ENCODE data around the gene SLC35F4. TPM values are rescaled to one million over a fixed set of nuclear protein-coding genes. Genes with fewer than 3 reads are reported as not detected.

Gene SLC35F4
- polyA plus RNA-seq, 6 donors from 2014 or later: not detected

- no peaks in the 10 kb centered on the region for H3K4me1 Mint-ChIP-seq
- no peak overlapping the region for H3K4me3 Mint-ChIP-seq
- ATAC-seq (ENCODE audit: low read depth in 2 of 2) (no peak), DNase-seq (no peak)
- peaks cover 0 to 2% (median 0%) of the 10 kb centered on the region in 7 donors for H3K9me3 Mint-ChIP-seq
- peaks cover 0 to 6% (median 3%) of the 10 kb centered on the region in 3 donors for H3K27me3 Mint-ChIP-seq
- no peaks in the 10 kb centered on the region for H3K36me3 Mint-ChIP-seq
- no peak overlapping the region for H3K27ac Mint-ChIP-seq
Measured at GRCh38 chr14:57845802-57846531, 19.9 kb downstream of the SLC35F4 start.

- DNase-seq (no peak), ATAC-seq (ENCODE audit: low read depth in 2 of 2) (no peak)
- Mint-ChIP-seq H3K4me1 (no peaks in the 10 kb centered on the region), H3K36me3 (no peaks in the 10 kb centered on the region), H3K4me3 (no peak overlapping the region), H3K9me3 (peaks cover 0 to 3% (median 0%) of the 10 kb centered on the region in 7 donors), H3K27me3 (peaks cover 0 to 6% (median 6%) of the 10 kb centered on the region in 3 donors), H3K27ac (no peak overlapping the region)
Measured at GRCh38 chr14:57845316-57845715, 20.6 kb downstream of the SLC35F4 start.

DNA sequence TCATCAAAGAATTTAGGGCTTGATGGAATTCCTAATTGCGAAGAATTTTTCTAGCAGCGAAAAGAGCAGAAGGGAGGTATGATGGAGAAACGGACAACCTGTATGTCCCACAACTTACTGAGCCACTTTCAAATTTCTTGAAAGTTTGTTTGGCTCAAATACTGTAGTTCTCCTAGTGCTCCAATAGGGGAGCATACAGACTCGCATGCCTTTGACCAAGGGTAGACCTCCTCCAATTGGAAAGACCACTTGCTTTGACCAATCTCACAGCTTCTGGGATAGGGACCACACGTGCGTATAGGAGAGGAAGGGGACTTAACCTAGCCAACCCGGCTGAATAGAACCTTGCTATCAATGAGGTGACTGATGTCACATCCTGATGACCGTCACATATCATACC is 28.6 kb downstream of the SLC35F4 start:
- DNase-seq (no peak), ATAC-seq (ENCODE audit: low read depth in 2 of 2) (no peak)
- Mint-ChIP-seq H3K27ac (no peak overlapping the region), H3K4me3 (no peak overlapping the region), H3K36me3 (no peaks in the 10 kb centered on the region), H3K4me1 (no peaks in the 10 kb centered on the region), H3K9me3 (peaks cover 0 to 11% (median 3%) of the 10 kb centered on the region in 7 donors), H3K27me3 (peaks cover 8 to 12% (median 8%) of the 10 kb centered on the region in 3 donors)

- ATAC-seq (ENCODE audit: low read depth in 2 of 2) (no peak), DNase-seq (no peak)
- Mint-ChIP-seq H3K4me3 (no peak overlapping the region), H3K4me1 (no peaks in the 10 kb centered on the region), H3K36me3 (no peaks in the 10 kb centered on the region), H3K27me3 (peaks cover 7 to 13% (median 8%) of the 10 kb centered on the region in 3 donors), H3K27ac (no peak overlapping the region), H3K9me3 (peaks cover 0 to 11% (median 3%) of the 10 kb centered on the region in 7 donors)
Measured at GRCh38 chr14:57835766-57836165, 30.1 kb downstream of the SLC35F4 start.

GRCh38 chr14:57834961-57835360 is 30.9 kb downstream of the SLC35F4 start:
- H3K27ac Mint-ChIP-seq: no peak overlapping the region
- peaks cover 6 to 15% (median 8%) of the 10 kb centered on the region in 3 donors for H3K27me3 Mint-ChIP-seq
- DNase-seq: no peak
- ATAC-seq (ENCODE audit: low read depth in 2 of 2): no peak
- no peak overlapping the region for H3K4me3 Mint-ChIP-seq
- peaks cover 0 to 8% (median 3%) of the 10 kb centered on the region in 7 donors for H3K9me3 Mint-ChIP-seq
- no peaks in the 10 kb centered on the region for H3K36me3 Mint-ChIP-seq
- H3K4me1 Mint-ChIP-seq: no peaks in the 10 kb centered on the region

DNA sequence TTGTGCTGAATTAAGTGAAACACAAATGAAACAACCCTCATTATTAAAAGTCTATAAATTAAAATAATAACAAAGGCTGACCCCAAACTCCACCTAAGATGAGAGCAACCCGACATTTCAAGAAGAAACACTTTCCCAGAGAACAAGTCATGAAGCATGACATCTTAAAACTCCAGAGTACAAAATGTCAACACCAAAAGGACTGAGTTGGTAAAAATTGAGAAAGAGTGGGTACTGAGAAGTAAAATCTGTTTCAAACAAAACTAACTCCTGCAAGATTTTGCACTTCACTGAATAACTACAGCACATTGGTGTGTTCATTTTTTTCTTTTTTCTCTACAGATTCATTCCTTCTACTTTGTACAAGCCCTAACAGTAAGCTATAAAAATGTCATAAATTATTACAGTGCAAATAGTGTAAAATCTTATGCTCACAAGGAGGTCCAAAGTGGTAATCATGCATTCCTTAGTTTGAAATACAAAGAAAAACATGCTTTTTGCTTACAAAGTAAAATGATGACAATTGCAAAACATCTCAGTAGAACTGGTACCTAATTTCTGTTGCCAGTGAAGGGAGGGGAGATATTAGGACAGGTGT is 31.8 kb downstream of the SLC35F4 start:
- DNase-seq: no peak
- Mint-ChIP-seq H3K4me1 (no peaks in the 10 kb centered on the region), H3K4me3 (no peak overlapping the region), H3K36me3 (no peaks in the 10 kb centered on the region), H3K9me3 (peaks cover 0 to 15% (median 2%) of the 10 kb centered on the region in 7 donors), H3K27me3 (peaks cover 1 to 15% (median 3%) of the 10 kb centered on the region in 3 donors), H3K27ac (no peak overlapping the region)
- ATAC-seq (ENCODE audit: low read depth in 2 of 2): no peak

GRCh38 chr14:57833323-57833722 is 32.6 kb downstream of the SLC35F4 start:
- Mint-ChIP-seq H3K27ac (no peak overlapping the region), H3K9me3 (peaks cover 0 to 18% (median 2%) of the 10 kb centered on the region in 7 donors), H3K36me3 (no peaks in the 10 kb centered on the region), H3K4me3 (no peak overlapping the region), H3K27me3 (peaks cover 0 to 15% (median 0%) of the 10 kb centered on the region in 3 donors), H3K4me1 (no peaks in the 10 kb centered on the region)
- no peak for DNase-seq
- no peak for ATAC-seq (ENCODE audit: low read depth in 2 of 2)

- H3K36me3 Mint-ChIP-seq: no peaks in the 10 kb centered on the region
- peaks cover 0 to 16% (median 3%) of the 10 kb centered on the region in 7 donors for H3K9me3 Mint-ChIP-seq
Measured at GRCh38 chr14:57831981-57832380, 33.9 kb downstream of the SLC35F4 start.

GRCh38 chr14:57828713-57829112 is 37.2 kb downstream of the SLC35F4 start:
- DNase-seq (no peak), ATAC-seq (ENCODE audit: low read depth in 2 of 2) (no peak)
- H3K36me3 Mint-ChIP-seq: no peaks in the 10 kb centered on the region
- peaks cover 0 to 26% (median 12%) of the 10 kb centered on the region in 7 donors for H3K9me3 Mint-ChIP-seq
- no peak overlapping the region for H3K27ac Mint-ChIP-seq
- peaks cover 7 to 11% (median 9%) of the 10 kb centered on the region in 3 donors for H3K27me3 Mint-ChIP-seq
- no peak overlapping the region for H3K4me3 Mint-ChIP-seq
- no peaks in the 10 kb centered on the region for H3K4me1 Mint-ChIP-seq

More at GRCh38 chr14:57831981-57832380, 33.9 kb downstream of the SLC35F4 start:
- H3K27me3 Mint-ChIP-seq: peaks cover 0 to 7% (median 0%) of the 10 kb centered on the region in 3 donors
- no peak overlapping the region for H3K27ac Mint-ChIP-seq
- no peak overlapping the region for H3K4me3 Mint-ChIP-seq
- DNase-seq (no peak), ATAC-seq (ENCODE audit: low read depth in 2 of 2) (no peak)
- H3K4me1 Mint-ChIP-seq: no peaks in the 10 kb centered on the region

DNA sequence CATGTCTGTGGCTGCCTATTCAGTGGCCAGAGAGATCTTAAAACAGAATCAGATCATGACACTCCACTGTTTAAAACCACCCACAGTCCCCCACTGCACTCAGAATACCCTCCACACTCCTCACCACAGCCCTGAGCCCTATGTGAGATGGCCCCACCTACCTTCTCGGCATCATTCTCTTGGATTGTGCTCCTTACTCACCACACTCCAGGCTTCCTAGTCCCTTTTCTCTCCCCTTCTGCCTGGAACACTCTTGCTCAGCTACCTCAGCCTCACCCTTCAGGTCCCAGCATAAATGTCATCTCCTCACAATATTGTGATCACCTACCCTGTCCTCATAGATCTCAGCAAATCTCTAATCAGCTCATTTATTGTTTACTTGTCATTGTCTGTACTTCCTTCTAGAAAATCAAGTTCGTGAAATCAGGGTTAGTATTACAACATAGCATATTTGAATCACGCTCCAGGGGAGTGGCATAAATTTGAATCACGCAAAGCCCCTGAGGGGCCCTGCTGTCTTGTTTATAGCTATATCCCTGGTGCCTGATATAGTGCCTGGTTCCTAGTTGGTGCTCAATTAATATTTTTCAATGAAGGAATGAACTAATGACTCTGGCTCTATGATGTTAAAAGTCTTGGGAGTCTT is 42.8 kb downstream of the SLC35F4 start:
- peaks cover 14 to 15% (median 14%) of the 10 kb centered on the region in 3 donors for H3K27me3 Mint-ChIP-seq

GRCh38 chr14:57822081-57822480 is 43.8 kb downstream of the SLC35F4 start:
- no peak overlapping the region for H3K27ac Mint-ChIP-seq
- H3K27me3 Mint-ChIP-seq: peaks cover 14 to 18% (median 15%) of the 10 kb centered on the region in 3 donors
- no peak for DNase-seq
- no peaks in the 10 kb centered on the region for H3K4me1 Mint-ChIP-seq
- H3K9me3 Mint-ChIP-seq: peaks cover 0 to 16% (median 10%) of the 10 kb centered on the region in 7 donors
- H3K4me3 Mint-ChIP-seq: no peak overlapping the region
- no peaks in the 10 kb centered on the region for H3K36me3 Mint-ChIP-seq
- ATAC-seq (ENCODE audit: low read depth in 2 of 2): no peak

More for the DNA sequence above, 42.8 kb downstream of the SLC35F4 start:
- no peak for ATAC-seq (ENCODE audit: low read depth in 2 of 2)
- peaks cover 0 to 18% (median 10%) of the 10 kb centered on the region in 7 donors for H3K9me3 Mint-ChIP-seq
- H3K36me3 Mint-ChIP-seq: no peaks in the 10 kb centered on the region
- H3K27ac Mint-ChIP-seq: no peak overlapping the region
- DNase-seq: no peak
- no peaks in the 10 kb centered on the region for H3K4me1 Mint-ChIP-seq
- H3K4me3 Mint-ChIP-seq: no peak overlapping the region

DNA sequence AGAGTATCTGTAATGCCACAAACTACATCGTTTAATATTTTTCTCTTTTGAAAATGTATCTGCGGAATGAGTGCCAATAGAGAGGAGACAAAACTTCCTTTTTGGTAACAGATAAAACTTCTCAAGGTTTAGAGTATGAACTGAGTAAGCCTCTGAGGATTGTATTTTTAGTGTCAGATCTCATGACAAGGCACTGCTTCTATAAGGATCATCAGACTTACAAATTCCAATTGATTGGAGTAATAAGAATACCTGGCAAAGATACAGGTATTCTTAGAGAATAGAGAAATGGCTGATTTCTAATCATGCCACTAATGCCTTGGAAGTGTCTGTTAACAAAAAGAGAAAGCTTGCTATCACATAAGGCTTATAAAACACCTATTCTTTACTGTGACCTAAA is 45.3 kb downstream of the SLC35F4 start:
- peaks cover 14 to 26% (median 15%) of the 10 kb centered on the region in 3 donors for H3K27me3 Mint-ChIP-seq
- no peak for ATAC-seq (ENCODE audit: low read depth in 2 of 2)
- no peaks in the 10 kb centered on the region for H3K36me3 Mint-ChIP-seq

GRCh38 chr14:57818511-57818910 is 47.4 kb downstream of the SLC35F4 start:
- H3K4me3 Mint-ChIP-seq: no peak overlapping the region
- H3K27me3 Mint-ChIP-seq: peaks cover 5 to 24% (median 8%) of the 10 kb centered on the region in 3 donors
- no peak for ATAC-seq (ENCODE audit: low read depth in 2 of 2)
- no peaks in the 10 kb centered on the region for H3K36me3 Mint-ChIP-seq
- H3K4me1 Mint-ChIP-seq: no peaks in the 10 kb centered on the region
- H3K9me3 Mint-ChIP-seq: peaks cover 0 to 4% (median 0%) of the 10 kb centered on the region in 7 donors
- no peak for DNase-seq
- no peak overlapping the region for H3K27ac Mint-ChIP-seq

More for the DNA sequence above, 45.3 kb downstream of the SLC35F4 start:
- Mint-ChIP-seq H3K4me1 (no peaks in the 10 kb centered on the region), H3K27ac (no peak overlapping the region), H3K4me3 (no peak overlapping the region), H3K9me3 (peaks cover 0 to 14% (median 6%) of the 10 kb centered on the region in 7 donors)
- DNase-seq: no peak

All from naive B cell (primary cell).